ENCODE measurements around the gene PMVK. TPM values are rescaled to one million over a fixed set of nuclear protein-coding genes. Genes with fewer than 3 reads are reported as not detected.

PMVK gene
- total RNA-seq, 2 donors from 2014 or later = 12.2 to 34.2 TPM

GRCh38 chr1:154943649-154944400 lies 7.3 kb upstream of the PMVK start:
- DNase-seq (ENCODE audit: low spot score in 2 of 2) = peak in 1 of 2 donors; percentile 51
- H3K36me3 Mint-ChIP-seq = no peaks in the 10 kb centered on the region
- peak overlapping the region; percentile 17 to 85 for H3K27ac Mint-ChIP-seq
- no peaks in the 10 kb centered on the region for H3K9me3 Mint-ChIP-seq
- ATAC-seq = peak; percentile 34 to 55

- peak overlapping the region; percentile 82 to 85 for H3K27ac Mint-ChIP-seq
- ATAC-seq (no peak), DNase-seq (ENCODE audit: low spot score in 2 of 2) (no peak)
- no peaks in the 10 kb centered on the region for H3K9me3 Mint-ChIP-seq
- peaks cover 2 to 3% of the 10 kb centered on the region in 2 donors for H3K36me3 Mint-ChIP-seq
These were observed 5.0 kb upstream of the PMVK start for GRCh38 chr1:154941333-154942013.

- Mint-ChIP-seq H3K9me3 (no peaks in the 10 kb centered on the region), H3K36me3 (peaks cover 6 to 7% of the 10 kb centered on the region in 2 donors), H3K27ac (peak overlapping the region; percentile 81 to 85)
- ATAC-seq (peak in 1 of 2 donors; percentile 17), DNase-seq (ENCODE audit: low spot score in 2 of 2) (no peak)
These were observed 4.2 kb upstream of the PMVK start for GRCh38 chr1:154940651-154941194.

GRCh38 chr1:154940213-154940560 lies 3.7 kb upstream of the PMVK start:
- DNase-seq (ENCODE audit: low spot score in 2 of 2) = no peak
- no peak for ATAC-seq
- Mint-ChIP-seq H3K36me3 (peaks cover 6 to 7% of the 10 kb centered on the region in 2 donors), H3K9me3 (no peaks in the 10 kb centered on the region), H3K27ac (peak overlapping the region; percentile 51 to 85)

DNA sequence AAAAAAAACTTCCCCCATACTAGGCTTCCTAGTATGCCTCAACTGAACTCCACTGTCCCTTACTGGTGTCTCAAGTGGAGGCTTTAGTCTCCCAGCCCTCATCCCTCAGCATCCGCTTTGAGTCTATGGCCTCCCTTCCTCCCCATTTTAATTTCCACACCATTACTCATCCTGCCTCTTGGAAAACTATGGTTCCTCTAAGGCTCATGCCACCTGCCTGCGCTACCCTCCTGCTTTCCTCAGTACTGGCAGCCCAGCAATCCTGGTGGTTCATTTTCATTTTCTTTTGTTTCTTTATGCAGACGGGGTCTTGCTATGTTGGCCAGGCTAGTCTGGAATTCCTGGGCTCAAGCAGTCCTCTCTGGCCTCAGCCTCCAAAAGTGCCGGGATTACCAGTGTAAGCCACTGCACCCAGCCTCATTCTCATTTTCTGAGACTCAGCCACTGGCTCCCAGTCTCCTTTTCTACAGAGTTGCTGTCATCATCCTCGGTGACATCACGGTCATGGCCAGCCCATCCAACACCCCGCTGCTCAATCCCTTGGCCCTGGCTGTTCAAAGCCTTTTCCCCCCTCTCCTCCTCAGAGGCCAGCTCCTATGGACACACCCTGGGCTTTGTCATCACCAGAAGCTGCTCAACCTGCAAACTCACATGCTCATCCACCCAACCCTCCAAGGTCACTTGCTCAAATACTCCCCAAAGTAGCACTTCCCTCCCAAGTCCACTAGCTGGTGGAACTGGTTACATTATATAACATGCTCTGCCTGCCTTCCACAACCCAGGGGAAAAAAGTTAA lies 2.3 kb upstream of the PMVK start:
- DNase-seq (ENCODE audit: low spot score in 2 of 2) (no peak), ATAC-seq (no peak)
- Mint-ChIP-seq H3K36me3 (peaks cover 6 to 7% of the 10 kb centered on the region in 2 donors), H3K27ac (peak overlapping the region; percentile 93 to 97), H3K9me3 (no peaks in the 10 kb centered on the region)

- Mint-ChIP-seq H3K9me3 (no peaks in the 10 kb centered on the region), H3K27ac (peak overlapping the region; percentile 97 to 99), H3K36me3 (peaks cover 6 to 7% of the 10 kb centered on the region in 2 donors)
- ATAC-seq = no peak
- no peak for DNase-seq (ENCODE audit: low spot score in 2 of 2)
These were observed 1.5 kb upstream of the PMVK start for GRCh38 chr1:154937988-154938386.

- peak; percentile 88 to 90 for DNase-seq (ENCODE audit: low spot score in 2 of 2)
- Mint-ChIP-seq H3K36me3 (peaks cover 6 to 7% of the 10 kb centered on the region in 2 donors), H3K27ac (peak overlapping the region; percentile 97 to 99), H3K9me3 (no peaks in the 10 kb centered on the region)
- ATAC-seq = peak; percentile 78 to 86
These were observed 817 bp upstream of the PMVK start for GRCh38 chr1:154937085-154937987.

DNA sequence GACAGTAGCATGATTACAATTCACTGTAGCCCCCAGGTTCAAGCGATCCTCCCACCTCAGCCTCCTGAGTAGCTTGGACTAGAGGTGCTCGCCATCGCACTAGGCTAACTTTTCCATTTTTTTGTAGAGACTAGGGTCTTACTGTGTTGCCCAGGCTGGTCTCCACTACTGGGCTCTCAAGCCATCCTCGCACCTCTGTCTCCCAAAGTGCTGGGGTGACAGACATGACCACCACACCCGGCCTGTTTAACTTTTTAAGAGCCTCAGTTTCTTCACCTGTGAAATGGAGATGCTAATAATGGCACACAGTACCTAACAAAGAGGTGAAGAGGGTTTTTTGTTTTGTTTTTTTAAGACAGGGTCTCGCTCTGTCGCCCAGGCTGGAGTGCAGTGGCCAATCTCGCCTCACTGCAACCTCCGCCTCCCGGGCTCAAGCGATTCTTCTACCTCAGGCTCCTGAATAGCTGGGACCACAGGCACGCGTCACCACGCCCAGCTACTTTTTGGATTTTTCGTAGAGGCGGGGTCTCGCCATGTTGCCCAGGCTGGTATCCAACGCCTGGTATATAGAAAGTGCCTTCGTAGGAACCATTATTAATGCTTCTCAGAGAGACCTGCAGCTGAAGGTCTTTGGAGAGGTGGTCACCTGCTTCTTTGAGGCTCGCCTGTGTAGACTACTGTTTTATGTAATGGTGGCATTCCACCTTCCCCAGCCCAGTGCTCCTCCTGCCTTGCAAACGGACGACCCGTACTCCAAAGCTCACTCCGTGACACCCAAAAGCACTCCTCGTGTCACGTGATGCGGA lies 567 bp downstream of the PMVK start:
- H3K27ac Mint-ChIP-seq = peak overlapping the region; percentile 97 to 99
- ATAC-seq = no peak
- no peaks in the 10 kb centered on the region for H3K9me3 Mint-ChIP-seq
- peaks cover 6 to 7% of the 10 kb centered on the region in 2 donors for H3K36me3 Mint-ChIP-seq
- DNase-seq (ENCODE audit: low spot score in 2 of 2) = no peak

DNA sequence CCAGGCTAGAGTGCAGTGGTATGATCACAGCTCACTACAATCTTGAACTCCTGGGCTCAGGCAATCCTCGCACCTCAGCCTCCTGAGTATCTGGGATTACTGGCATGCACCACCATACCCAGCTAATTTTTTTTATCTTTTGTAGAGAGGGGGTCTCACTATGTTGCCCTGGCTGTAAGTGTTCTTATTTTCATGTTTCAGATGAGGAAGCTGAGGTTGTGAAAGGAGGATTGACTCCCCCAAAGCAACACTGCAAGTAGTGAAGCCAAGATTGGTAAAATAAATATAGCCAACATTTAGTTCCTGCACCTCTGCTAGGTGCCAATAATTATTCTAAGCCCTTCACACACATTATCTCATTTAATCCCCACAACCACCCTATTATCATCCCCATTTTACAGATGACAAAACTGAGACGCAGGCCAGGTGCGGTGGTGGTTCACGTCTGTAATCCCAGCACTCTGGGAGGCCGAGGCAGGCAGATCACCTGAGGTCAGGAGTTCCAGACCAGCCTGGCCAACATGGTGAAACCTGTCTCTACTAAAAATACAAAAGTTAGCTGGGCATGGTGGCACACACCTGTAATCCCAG lies 2.1 kb downstream of the PMVK start:
- DNase-seq (ENCODE audit: low spot score in 2 of 2) = no peak
- Mint-ChIP-seq H3K27ac (peak overlapping the region in 1 of 2 donors; percentile 14), H3K36me3 (peaks cover 6 to 7% of the 10 kb centered on the region in 2 donors), H3K9me3 (no peaks in the 10 kb centered on the region)
- no peak for ATAC-seq

DNA sequence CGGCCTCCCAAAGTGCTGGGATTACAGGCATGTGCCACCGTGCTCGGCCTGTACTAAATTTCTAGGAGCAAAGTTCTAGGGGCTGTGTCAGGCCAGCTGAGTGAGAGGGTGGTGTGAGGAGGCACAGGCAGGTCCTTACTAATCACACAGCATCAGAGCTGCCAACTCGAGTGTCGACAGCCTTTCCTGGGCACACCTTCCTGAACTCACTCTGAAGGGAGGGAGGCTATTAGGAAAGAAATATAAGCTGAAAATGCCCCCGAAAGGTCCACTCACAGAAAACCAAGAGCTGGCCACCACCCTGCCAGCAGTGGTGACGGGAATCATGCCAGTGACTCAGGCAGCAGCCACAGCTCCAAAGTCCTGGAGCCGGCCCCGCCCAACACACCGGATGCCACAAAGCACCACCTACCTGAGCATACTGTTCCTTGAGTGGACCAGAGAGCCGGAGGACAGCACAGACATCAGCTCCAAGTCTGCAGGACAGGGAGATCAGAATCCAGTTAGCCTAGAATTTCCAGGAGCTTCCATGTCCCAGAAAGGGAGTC lies 4.5 kb downstream of the PMVK start:
- H3K36me3 Mint-ChIP-seq = peaks cover 6 to 7% of the 10 kb centered on the region in 2 donors
- ATAC-seq (no peak), DNase-seq (ENCODE audit: low spot score in 2 of 2) (no peak)
- no peak overlapping the region for H3K27ac Mint-ChIP-seq
- no peaks in the 10 kb centered on the region for H3K9me3 Mint-ChIP-seq

DNA sequence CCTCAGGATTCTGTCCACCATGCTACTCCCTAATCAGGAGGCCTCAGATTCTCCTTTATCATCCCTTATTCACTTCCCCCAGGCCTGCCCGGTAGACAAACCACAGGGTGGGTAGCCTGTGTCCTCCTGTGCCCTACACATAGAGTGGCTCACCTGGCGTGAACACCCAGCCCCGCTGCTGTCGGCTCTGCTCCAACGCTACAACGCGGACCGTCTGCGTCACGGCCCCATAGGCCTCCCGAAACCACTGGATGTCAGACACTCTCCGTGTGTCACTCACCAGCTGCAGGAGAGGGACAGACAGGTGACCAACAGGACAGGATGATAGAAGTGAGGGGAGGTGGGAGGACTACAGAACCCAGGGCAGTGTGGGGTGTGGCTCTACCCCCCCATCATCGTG lies 10.3 kb downstream of the PMVK start:
- Mint-ChIP-seq H3K9me3 (no peaks in the 10 kb centered on the region), H3K36me3 (peaks cover 0 to 14% of the 10 kb centered on the region in 2 donors), H3K27ac (peak overlapping the region; percentile 78 to 81)
- ATAC-seq = no peak
- DNase-seq (ENCODE audit: low spot score in 2 of 2) = no peak

DNA sequence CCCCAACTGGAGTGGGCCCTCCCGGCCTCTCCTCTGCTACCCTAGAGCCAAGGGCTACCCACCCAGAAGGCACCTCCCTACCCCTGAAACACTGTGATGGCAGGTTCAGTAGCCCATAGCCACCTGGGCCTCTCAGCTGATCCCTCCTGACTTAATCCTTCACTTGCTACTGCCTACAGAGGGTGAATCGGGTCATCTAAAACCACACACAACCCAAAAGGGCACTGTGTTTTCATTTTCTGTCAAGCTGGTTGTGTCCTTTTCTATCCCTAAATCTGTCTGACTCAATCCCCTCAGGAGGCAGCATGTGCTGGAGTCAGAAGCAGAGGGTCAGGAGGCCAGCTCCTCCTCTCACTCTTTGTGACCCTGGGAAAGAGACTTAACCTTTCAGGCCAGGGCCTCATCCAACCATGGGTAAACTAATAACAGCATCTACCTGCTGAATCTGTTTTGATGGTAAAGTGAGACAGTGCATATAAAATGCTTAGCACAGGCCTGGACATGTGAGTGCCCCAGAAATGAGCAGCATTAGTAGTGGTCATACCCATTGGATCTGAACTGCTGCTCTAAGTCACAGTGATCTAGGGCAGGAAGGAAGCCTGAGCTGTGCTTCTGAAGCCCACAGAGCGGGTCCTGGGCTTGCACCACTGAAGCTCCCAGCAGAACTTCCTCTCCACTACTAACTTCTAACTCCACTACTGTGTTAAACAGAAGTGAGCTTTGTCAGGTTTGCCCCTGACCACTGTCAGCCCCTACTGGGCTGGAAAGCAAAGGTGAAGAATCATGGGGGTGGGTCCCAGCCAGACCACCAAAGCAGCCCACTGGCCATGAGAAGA lies 11.0 kb downstream of the PMVK start:
- no peak for DNase-seq (ENCODE audit: low spot score in 2 of 2)
- ATAC-seq = peak in 1 of 2 donors; percentile 69
- Mint-ChIP-seq H3K27ac (peak overlapping the region in 1 of 2 donors; percentile 78), H3K9me3 (no peaks in the 10 kb centered on the region), H3K36me3 (peaks cover 0 to 14% of the 10 kb centered on the region in 2 donors)

- DNase-seq (ENCODE audit: low spot score in 2 of 2) (no peak), ATAC-seq (no peak)
- peak overlapping the region; percentile 38 to 60 for H3K27ac Mint-ChIP-seq
- H3K36me3 Mint-ChIP-seq = peaks cover 0 to 14% of the 10 kb centered on the region in 2 donors
- H3K9me3 Mint-ChIP-seq = no peaks in the 10 kb centered on the region
These were observed 12.8 kb downstream of the PMVK start for GRCh38 chr1:154923695-154924094.

- DNase-seq (ENCODE audit: low spot score in 2 of 2) (no peak), ATAC-seq (no peak)
- Mint-ChIP-seq H3K27ac (no peak overlapping the region), H3K36me3 (peaks cover 4 to 9% of the 10 kb centered on the region in 2 donors), H3K9me3 (peaks cover 0 to 3% of the 10 kb centered on the region in 2 donors)
These were observed 23.2 kb downstream of the PMVK start for GRCh38 chr1:154913273-154913672.

Measured in activated naive CD4-positive, alpha-beta T cell treated with anti-CD3 and anti-CD28 coated beads, Interleukin-2, amount 50 U/mL, for 72 hours (primary cell).